Vagina (tissue), 2 donors: ENCODE data around the gene CUBN. TPM values are rescaled to one million over a fixed set of nuclear protein-coding genes. Genes with fewer than 3 reads are reported as not detected.
A peak's percentile ranks its signal among the peaks of the same experiment; 100 is the strongest.
"Not testable (repeated sequence)": the region's sequence is repeated elsewhere in the genome, so short reads cannot be mapped to it uniquely, and the experiment has no call there.

ENCODE experiments used
- DNase-seq, 2 donors: peaks; one replicate each; pipeline ENCODE4 v3.0.0-alpha.2; 2017; ENCODE audit errors: extremely low spot score in 2 of 2
- H3K27ac ChIP-seq: fragments of 200-600 bp; sonication (generic); one replicate; pipeline ENCODE4 v1.5.1; 2019
- H3K27me3 ChIP-seq: fragments of 200-600 bp; sonication (generic); one replicate; pipeline ENCODE4 v1.5.1; 2019
- H3K36me3 ChIP-seq, 2 donors: fragments of 200-600 bp; sonication (generic); one replicate each; pipeline ENCODE4 v1.5.1; 2017 to 2019
- H3K4me1 ChIP-seq: fragments of 200-600 bp; sonication (generic); one replicate; pipeline ENCODE4 v1.5.1; 2019
- H3K4me3 ChIP-seq, 2 donors: fragments of 200-600 bp; sonication (generic); 1 replicate in 1 of 2; 2 replicates in 1 of 2; pipeline ENCODE4 v1.5.1; 2016 to 2019
- H3K9me3 ChIP-seq: fragments of 200-600 bp; sonication (generic); one replicate; pipeline ENCODE4 v1.5.1; 2019
- POLR2A ChIP-seq, 2 donors: fragments of 450-650 bp; IDR thresholded peaks; one replicate each; pipeline ENCODE4 v1.6.1; 2017; ENCODE audit warnings: antibody characterized with exemption in 2 of 2, mild to moderate bottlenecking in 2 of 2, moderate library complexity in 2 of 2
- POLR2AphosphoS5 ChIP-seq, 2 donors: sonication (generic); formaldehyde crosslinking; IDR thresholded peaks; one replicate each; pipeline ENCODE4 v1.9.0; 2017; ENCODE audit warnings: antibody characterized with exemption in 2 of 2, mild to moderate bottlenecking in 2 of 2, low read depth in 1 of 2; ENCODE audit not compliant: insufficient read depth in 1 of 2
- intact Hi-C: fragments of 100-400 bp; cut with DNase I; formaldehyde crosslinking; loops from one replicate; pipeline ENCODE4 v1.15.1; 2023
- total RNA-seq: library from RNA; depleted of rRNA; stranded (reverse); fragments of >200 nt; gene quantifications from one replicate; pipeline ENCODE4 v1.2.3, GENCODE V29; 2016
- TF ChIP-seq, protein P1 (sequence below), 3 experiments: fragments of 450-650 bp in 2 of 3; fragments of 200-600 bp in 1 of 3; sonication (generic) in 1 of 3; IDR thresholded peaks; one replicate each; pipeline ENCODE4 v1.5.1; 2017 to 2019; ENCODE audit warnings: antibody characterized with exemption in 3 of 3, mild to moderate bottlenecking in 2 of 3, moderate library complexity in 2 of 3

CUBN gene
- total RNA-seq, 1 donor from 2014 or later, result 4.4 TPM

DNA sequence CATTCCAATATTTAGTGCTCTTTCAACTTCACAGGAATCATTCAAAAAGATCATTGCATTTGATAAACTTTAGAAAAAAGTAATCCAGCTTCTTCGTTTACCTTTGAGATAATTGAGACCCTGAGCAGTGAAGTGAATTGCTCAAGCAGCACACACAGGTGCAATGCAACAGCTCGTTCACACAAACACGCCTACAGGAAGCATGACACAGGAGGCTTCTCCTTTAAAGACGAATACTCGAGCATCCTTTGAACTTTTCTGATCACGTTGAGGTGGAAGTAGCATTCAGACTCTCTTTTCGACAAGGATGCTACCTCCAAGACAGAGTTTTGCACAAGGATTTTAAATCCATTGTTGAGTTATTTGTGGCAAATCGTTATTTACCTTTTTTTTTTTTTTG lies 294.4 kb downstream of the CUBN start:
- H3K4me1 ChIP-seq, result no peaks in the 10 kb centered on the region
- H3K36me3 ChIP-seq, result no peaks in the 10 kb centered on the region
- H3K4me3 ChIP-seq, result no peak overlapping the region
- no peak overlapping the region for H3K27ac ChIP-seq
- H3K27me3 ChIP-seq, result no peaks in the 10 kb centered on the region
- no peak for TF ChIP-seq POLR2A (IDR thresholded peaks at IDR 0.05)
- TF ChIP-seq POLR2AphosphoS5 (IDR thresholded peaks at IDR 0.05; ENCODE audit: insufficient read depth in 1 of 2, low read depth in 1 of 2), result no peak
- TF ChIP-seq, protein P1, sequence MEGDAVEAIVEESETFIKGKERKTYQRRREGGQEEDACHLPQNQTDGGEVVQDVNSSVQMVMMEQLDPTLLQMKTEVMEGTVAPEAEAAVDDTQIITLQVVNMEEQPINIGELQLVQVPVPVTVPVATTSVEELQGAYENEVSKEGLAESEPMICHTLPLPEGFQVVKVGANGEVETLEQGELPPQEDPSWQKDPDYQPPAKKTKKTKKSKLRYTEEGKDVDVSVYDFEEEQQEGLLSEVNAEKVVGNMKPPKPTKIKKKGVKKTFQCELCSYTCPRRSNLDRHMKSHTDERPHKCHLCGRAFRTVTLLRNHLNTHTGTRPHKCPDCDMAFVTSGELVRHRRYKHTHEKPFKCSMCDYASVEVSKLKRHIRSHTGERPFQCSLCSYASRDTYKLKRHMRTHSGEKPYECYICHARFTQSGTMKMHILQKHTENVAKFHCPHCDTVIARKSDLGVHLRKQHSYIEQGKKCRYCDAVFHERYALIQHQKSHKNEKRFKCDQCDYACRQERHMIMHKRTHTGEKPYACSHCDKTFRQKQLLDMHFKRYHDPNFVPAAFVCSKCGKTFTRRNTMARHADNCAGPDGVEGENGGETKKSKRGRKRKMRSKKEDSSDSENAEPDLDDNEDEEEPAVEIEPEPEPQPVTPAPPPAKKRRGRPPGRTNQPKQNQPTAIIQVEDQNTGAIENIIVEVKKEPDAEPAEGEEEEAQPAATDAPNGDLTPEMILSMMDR (IDR thresholded peaks at IDR 0.05), result no peak
- intact Hi-C loops, result loop anchor here (10.0 kb wide), 1 partner anchor 590 kb away; no protein-coding TSS in a partner anchor
- no peak for DNase-seq
- H3K9me3 ChIP-seq, result no peaks in the 10 kb centered on the region

DNA sequence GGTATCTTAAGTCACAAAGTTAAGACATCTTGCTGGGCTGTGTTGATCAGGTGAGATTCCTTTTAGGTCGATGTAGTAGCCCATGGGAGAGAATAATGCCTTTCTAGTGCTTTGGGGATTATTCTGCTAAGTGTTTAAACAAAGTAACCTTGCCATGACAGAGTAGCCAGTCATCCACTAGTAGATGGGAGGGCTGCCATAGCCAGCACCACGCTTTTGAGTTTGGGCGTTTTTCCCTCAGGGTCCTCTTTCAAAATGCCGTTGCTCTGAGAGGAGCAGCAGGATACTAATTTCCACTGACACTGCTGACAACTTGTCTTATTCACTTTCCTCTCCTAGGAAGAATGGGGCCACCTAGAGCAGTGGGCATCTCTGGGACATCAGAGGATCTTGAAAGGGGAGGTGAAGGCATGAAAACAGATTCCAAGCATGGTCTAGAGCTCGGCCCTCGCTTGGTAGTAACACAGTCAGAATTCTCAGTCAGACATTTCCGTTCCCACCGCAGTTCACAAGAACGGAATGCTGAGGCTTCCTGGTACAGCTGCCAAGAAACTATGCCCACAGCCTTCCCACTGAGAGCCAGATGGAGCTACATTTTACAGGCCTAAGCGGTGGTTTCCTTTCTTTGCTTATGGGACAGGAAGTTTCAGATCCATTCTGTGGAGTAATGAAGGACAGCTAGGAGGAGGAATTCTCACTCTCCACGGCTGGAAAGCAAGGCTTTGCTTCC lies 297.1 kb downstream of the CUBN start:
- H3K4me3 ChIP-seq, result no peak overlapping the region
- no peaks in the 10 kb centered on the region for H3K27me3 ChIP-seq
- intact Hi-C loops, result loop anchor here (10.0 kb wide), 1 partner anchor 592 kb away; no protein-coding TSS in a partner anchor
- no peaks in the 10 kb centered on the region for H3K4me1 ChIP-seq
- H3K27ac ChIP-seq, result peak overlapping the region; percentile 53
- no peaks in the 10 kb centered on the region for H3K36me3 ChIP-seq
- no peak for DNase-seq
- no peak for TF ChIP-seq POLR2AphosphoS5 (IDR thresholded peaks at IDR 0.05; ENCODE audit: insufficient read depth in 1 of 2, low read depth in 1 of 2)
- TF ChIP-seq POLR2A (IDR thresholded peaks at IDR 0.05), result no peak
- TF ChIP-seq, protein P1 (IDR thresholded peaks at IDR 0.05), result no peak
- no peaks in the 10 kb centered on the region for H3K9me3 ChIP-seq

DNA sequence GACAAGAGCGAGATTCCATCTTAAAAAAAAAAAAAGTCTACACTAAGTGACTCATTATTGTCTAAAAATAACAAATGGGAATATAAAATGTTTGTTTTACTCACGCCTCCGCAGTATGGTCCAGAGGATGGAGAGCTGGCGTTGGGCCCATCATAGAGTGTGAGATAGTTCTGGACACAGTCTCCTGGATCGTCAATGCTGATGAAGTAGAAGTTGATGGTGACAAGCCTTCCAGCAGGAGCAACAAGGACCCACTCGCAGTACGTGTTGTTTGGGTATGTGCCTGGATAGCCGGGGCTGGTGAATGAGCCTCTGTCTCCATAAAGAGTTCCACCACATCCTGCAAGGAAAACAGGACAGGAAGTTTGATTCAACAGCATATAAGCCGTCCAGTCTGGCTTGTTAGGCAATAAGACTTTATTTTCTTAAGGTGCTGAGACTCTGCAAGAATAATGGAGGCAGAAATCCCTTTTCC lies 300.9 kb downstream of the CUBN start:
- intact Hi-C loops, result no loop called here
- H3K4me1 ChIP-seq, result no peaks in the 10 kb centered on the region
- TF ChIP-seq POLR2AphosphoS5 (IDR thresholded peaks at IDR 0.05; ENCODE audit: insufficient read depth in 1 of 2, low read depth in 1 of 2) (no peak), POLR2A (IDR thresholded peaks at IDR 0.05) (no peak)
- TF ChIP-seq, protein P1 (IDR thresholded peaks at IDR 0.05), result no peak
- DNase-seq, result no peak
- no peaks in the 10 kb centered on the region for H3K27me3 ChIP-seq
- H3K9me3 ChIP-seq, result no peaks in the 10 kb centered on the region
- H3K36me3 ChIP-seq, result no peaks in the 10 kb centered on the region
- H3K27ac ChIP-seq, result no peak overlapping the region
- no peak overlapping the region for H3K4me3 ChIP-seq

DNA sequence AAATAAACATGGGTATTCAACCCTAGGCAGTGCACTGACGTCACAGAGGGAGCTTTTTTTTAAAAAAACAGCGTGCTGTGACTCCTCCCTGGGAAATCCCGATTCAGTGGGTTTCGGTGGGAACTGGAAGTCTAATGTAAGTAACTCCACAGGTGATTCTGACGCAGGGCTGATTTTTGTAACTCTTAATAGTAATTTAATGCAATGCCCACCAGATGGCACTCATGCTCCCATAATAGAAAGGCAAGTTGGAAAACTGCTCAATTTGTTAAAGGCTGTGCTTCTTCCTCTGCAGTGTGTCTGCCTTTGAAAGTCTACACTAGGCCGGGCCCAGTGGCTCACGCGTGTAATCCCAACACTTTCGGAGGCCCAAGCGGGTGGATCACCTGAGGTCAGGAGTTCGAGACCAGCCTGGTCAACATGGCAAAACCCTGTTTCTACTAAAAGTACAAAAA lies 301.5 kb downstream of the CUBN start:
- TF ChIP-seq POLR2AphosphoS5 (IDR thresholded peaks at IDR 0.05; ENCODE audit: insufficient read depth in 1 of 2, low read depth in 1 of 2), result no peak
- TF ChIP-seq, protein P1 (IDR thresholded peaks at IDR 0.05), result peak in 2 of 3 experiments; percentile 44 to 64
- Histone ChIP-seq H3K4me3 (no peak overlapping the region), H3K27ac (no peak overlapping the region), H3K27me3 (no peaks in the 10 kb centered on the region), H3K4me1 (no peaks in the 10 kb centered on the region), H3K36me3 (no peaks in the 10 kb centered on the region), H3K9me3 (no peaks in the 10 kb centered on the region)
- no peak for DNase-seq
- intact Hi-C loops, result no loop called here

DNA sequence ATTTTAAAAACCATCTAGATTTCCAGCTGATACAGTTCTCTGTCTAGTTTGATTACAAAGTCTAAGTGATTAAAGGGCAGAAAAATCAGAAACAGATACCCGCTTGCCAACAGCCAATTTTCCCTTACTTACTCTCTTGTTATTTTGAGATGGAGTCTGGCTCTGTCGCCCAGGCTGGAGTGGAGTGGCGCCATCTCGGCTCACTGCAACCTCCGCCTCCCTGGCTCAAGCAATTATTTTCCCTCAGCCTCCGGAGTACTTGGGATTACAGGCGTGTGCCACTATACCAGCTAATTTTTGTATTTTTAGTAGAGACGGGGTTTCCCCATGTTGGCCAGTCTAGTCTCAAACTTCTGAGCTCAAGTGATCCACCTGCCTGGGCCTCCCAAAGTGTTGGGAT lies 302.1 kb downstream of the CUBN start:
- H3K4me1 ChIP-seq, H3K4me3 ChIP-seq, intact Hi-C loops: not testable (repeated sequence)

More for the DNA sequence above, 302.1 kb downstream of the CUBN start:
- H3K27ac ChIP-seq, H3K36me3 ChIP-seq, H3K9me3 ChIP-seq, H3K27me3 ChIP-seq, DNase-seq: not testable (repeated sequence)
